Measurements from ENCODE around the gene LCTL. TPM values are rescaled to one million over a fixed set of nuclear protein-coding genes. Genes with fewer than 3 reads are reported as not detected.

LCTL gene
- total and polyA plus RNA-seq, 10 of the 15 experiments (the other 5 are each of a cell fraction or from before 2014, with no cell fraction given): 0.07 to 0.76 (median 0.40) TPM; not detected in 5

- TF ChIP-seq, protein P1, sequence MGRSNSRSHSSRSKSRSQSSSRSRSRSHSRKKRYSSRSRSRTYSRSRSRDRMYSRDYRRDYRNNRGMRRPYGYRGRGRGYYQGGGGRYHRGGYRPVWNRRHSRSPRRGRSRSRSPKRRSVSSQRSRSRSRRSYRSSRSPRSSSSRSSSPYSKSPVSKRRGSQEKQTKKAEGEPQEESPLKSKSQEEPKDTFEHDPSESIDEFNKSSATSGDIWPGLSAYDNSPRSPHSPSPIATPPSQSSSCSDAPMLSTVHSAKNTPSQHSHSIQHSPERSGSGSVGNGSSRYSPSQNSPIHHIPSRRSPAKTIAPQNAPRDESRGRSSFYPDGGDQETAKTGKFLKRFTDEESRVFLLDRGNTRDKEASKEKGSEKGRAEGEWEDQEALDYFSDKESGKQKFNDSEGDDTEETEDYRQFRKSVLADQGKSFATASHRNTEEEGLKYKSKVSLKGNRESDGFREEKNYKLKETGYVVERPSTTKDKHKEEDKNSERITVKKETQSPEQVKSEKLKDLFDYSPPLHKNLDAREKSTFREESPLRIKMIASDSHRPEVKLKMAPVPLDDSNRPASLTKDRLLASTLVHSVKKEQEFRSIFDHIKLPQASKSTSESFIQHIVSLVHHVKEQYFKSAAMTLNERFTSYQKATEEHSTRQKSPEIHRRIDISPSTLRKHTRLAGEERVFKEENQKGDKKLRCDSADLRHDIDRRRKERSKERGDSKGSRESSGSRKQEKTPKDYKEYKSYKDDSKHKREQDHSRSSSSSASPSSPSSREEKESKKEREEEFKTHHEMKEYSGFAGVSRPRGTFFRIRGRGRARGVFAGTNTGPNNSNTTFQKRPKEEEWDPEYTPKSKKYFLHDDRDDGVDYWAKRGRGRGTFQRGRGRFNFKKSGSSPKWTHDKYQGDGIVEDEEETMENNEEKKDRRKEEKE (IDR thresholded peaks at IDR 0.05): no peak
- TF ChIP-seq NR2F1 (conservative IDR thresholded peaks at IDR 0.05) (peak; percentile 75; the same call in 1 of the 2 replicates), HCFC1 (IDR thresholded peaks at IDR 0.05; ENCODE audit: low read length) (peak; percentile 48; the same call in 1 of the 2 replicates), RAD51 (IDR thresholded peaks at IDR 0.05) (peak; percentile 54; the same call in 1 of the 2 replicates), RB1 (IDR thresholded peaks at IDR 0.05; ENCODE audit: borderline replicate concordance) (peak; percentile 45; the same call in 1 of the 2 replicates), EED (IDR thresholded peaks at IDR 0.05; ENCODE audit: low read depth) (no peak), MEF2B (IDR thresholded peaks at IDR 0.05; ENCODE audit: partially characterized antibody, poor library complexity, severe bottlenecking) (peak; percentile 70), YY1 (IDR thresholded peaks at IDR 0.05; ENCODE audit: low read depth, low read length) (peak; percentile 96), NR2C2 (IDR thresholded peaks at IDR 0.05; ENCODE audit: borderline replicate concordance, control insufficient read depth, insufficient read length, low read depth) (no peak), POLR2AphosphoS5 (IDR thresholded peaks at IDR 0.05; ENCODE audit: low read length) (peak; percentile 99), KAT2A (conservative IDR thresholded peaks at IDR 0.05; ENCODE audit: control insufficient read depth, low read depth, low read length) (no peak), RBBP5 (conservative IDR thresholded peaks at IDR 0.05) (no peak), SREBF1 (IDR thresholded peaks at IDR 0.05; ENCODE audit: low read length) (no peak), CHD4 (IDR thresholded peaks at IDR 0.05) (no peak), CBX3 (IDR thresholded peaks at IDR 0.05; ENCODE audit: borderline replicate concordance, low read depth) (no peak), MYC (IDR thresholded peaks at IDR 0.05; ENCODE audit: insufficient read depth, insufficient read length, insufficient replicate concordance, low read length, severe bottlenecking) (peak; percentile 93)
- TF ChIP-seq, protein P2, sequence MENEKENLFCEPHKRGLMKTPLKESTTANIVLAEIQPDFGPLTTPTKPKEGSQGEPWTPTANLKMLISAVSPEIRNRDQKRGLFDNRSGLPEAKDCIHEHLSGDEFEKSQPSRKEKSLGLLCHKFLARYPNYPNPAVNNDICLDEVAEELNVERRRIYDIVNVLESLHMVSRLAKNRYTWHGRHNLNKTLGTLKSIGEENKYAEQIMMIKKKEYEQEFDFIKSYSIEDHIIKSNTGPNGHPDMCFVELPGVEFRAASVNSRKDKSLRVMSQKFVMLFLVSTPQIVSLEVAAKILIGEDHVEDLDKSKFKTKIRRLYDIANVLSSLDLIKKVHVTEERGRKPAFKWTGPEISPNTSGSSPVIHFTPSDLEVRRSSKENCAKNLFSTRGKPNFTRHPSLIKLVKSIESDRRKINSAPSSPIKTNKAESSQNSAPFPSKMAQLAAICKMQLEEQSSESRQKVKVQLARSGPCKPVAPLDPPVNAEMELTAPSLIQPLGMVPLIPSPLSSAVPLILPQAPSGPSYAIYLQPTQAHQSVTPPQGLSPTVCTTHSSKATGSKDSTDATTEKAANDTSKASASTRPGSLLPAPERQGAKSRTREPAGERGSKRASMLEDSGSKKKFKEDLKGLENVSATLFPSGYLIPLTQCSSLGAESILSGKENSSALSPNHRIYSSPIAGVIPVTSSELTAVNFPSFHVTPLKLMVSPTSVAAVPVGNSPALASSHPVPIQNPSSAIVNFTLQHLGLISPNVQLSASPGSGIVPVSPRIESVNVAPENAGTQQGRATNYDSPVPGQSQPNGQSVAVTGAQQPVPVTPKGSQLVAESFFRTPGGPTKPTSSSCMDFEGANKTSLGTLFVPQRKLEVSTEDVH (IDR thresholded peaks at IDR 0.05; ENCODE audit: low read depth, partially characterized antibody): peak; percentile 96
- TF ChIP-seq, protein P3, sequence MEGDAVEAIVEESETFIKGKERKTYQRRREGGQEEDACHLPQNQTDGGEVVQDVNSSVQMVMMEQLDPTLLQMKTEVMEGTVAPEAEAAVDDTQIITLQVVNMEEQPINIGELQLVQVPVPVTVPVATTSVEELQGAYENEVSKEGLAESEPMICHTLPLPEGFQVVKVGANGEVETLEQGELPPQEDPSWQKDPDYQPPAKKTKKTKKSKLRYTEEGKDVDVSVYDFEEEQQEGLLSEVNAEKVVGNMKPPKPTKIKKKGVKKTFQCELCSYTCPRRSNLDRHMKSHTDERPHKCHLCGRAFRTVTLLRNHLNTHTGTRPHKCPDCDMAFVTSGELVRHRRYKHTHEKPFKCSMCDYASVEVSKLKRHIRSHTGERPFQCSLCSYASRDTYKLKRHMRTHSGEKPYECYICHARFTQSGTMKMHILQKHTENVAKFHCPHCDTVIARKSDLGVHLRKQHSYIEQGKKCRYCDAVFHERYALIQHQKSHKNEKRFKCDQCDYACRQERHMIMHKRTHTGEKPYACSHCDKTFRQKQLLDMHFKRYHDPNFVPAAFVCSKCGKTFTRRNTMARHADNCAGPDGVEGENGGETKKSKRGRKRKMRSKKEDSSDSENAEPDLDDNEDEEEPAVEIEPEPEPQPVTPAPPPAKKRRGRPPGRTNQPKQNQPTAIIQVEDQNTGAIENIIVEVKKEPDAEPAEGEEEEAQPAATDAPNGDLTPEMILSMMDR (IDR thresholded peaks at IDR 0.05 in 2 of 3, conservative IDR thresholded peaks at IDR 0.05 in 1 of 3; ENCODE audit: control insufficient read depth in 2 of 3, extremely low read depth in 1 of 3, insufficient read depth in 1 of 3, low read depth in 3 of 3, low read length in 3 of 3): no peak
These were observed 61.0 kb downstream of the LCTL start, which contains the start of the genes RPL4 and ZWILCH (continued) for GRCh38 chr15:66504563-66505429.

Data from GM12878 (cell line).